Hematopoietic multipotent progenitor cell treated with erythropoietin and hydrocortisone succinate and interleukin-3 and kit ligand, for 17 days (in vitro differentiated cells): Measurements from ENCODE around the gene LMNTD1.
"Not testable (repeated sequence)": the region's sequence is repeated elsewhere in the genome, so short reads cannot be mapped to it uniquely, and the experiment has no call there.

ENCODE experiments used
- DNase-seq: peaks from one replicate; pipeline ENCODE4 v3.0.0-alpha.2; 2015; ENCODE audit warnings: low spot score

LMNTD1 gene

GRCh38 chr12:25491396-25492325 lies 61.4 kb downstream of the LMNTD1 start:
- no peak for DNase-seq

- DNase-seq: not testable (repeated sequence)
These were observed 63.9 kb downstream of the LMNTD1 start for GRCh38 chr12:25488956-25489870.

- no peak for DNase-seq
These were observed 70.5 kb downstream of the LMNTD1 start for GRCh38 chr12:25482625-25483024.

- no peak for DNase-seq
These were observed 72.9 kb downstream of the LMNTD1 start for GRCh38 chr12:25480145-25480544.

GRCh38 chr12:25477217-25477616 lies 75.9 kb downstream of the LMNTD1 start:
- no peak for DNase-seq

GRCh38 chr12:25472453-25472852 lies 80.6 kb downstream of the LMNTD1 start:
- DNase-seq: no peak

- DNase-seq: no peak
These were observed 83.2 kb downstream of the LMNTD1 start for GRCh38 chr12:25469861-25470260.

GRCh38 chr12:25469368-25469767 lies 83.7 kb downstream of the LMNTD1 start:
- no peak for DNase-seq

- no peak for DNase-seq
These were observed 89.6 kb downstream of the LMNTD1 start for GRCh38 chr12:25463521-25463920.

GRCh38 chr12:25463005-25463404 lies 90.1 kb downstream of the LMNTD1 start:
- no peak for DNase-seq

- no peak for DNase-seq
These were observed 93.5 kb downstream of the LMNTD1 start for GRCh38 chr12:25459541-25459951.

GRCh38 chr12:25458047-25458552 lies 95.0 kb downstream of the LMNTD1 start:
- no peak for DNase-seq

- no peak for DNase-seq
These were observed 96.6 kb downstream of the LMNTD1 start for GRCh38 chr12:25456474-25456873.

GRCh38 chr12:25455696-25456095 lies 97.4 kb downstream of the LMNTD1 start:
- DNase-seq: no peak

GRCh38 chr12:25449007-25449406 lies 104.1 kb downstream of the LMNTD1 start:
- no peak for DNase-seq

- DNase-seq: no peak
These were observed 106.0 kb downstream of the LMNTD1 start for GRCh38 chr12:25447046-25447445.

GRCh38 chr12:25438638-25439037 lies 114.4 kb downstream of the LMNTD1 start:
- no peak for DNase-seq

GRCh38 chr12:25436206-25437030 lies 116.7 kb downstream of the LMNTD1 start:
- DNase-seq: no peak

GRCh38 chr12:25435431-25435830 lies 117.7 kb downstream of the LMNTD1 start:
- no peak for DNase-seq

- no peak for DNase-seq
These were observed 118.6 kb downstream of the LMNTD1 start for GRCh38 chr12:25434515-25434914.

- no peak for DNase-seq
These were observed 119.3 kb downstream of the LMNTD1 start for GRCh38 chr12:25433581-25434325.
